AG04449 (cell line): ENCODE results near the gene PROX1.

Experiments used
- CTCF ChIA-PET: fragments of 350-600 bp; formaldehyde crosslinking; extraction: SDS; loops from one replicate; lab custom pipeline; 2021; ENCODE audit warnings: antibody characterized with exemption; lab: Yijun Ruan, JAX
- POLR2A ChIA-PET: fragments of 400-600, 350-600 bp; formaldehyde crosslinking; extraction: SDS; loops from one replicate; lab custom pipeline; 2020; ENCODE audit warnings: antibody characterized with exemption, inconsistent platforms; lab: Yijun Ruan, JAX
- DNase-seq: peaks from one replicate; pipeline ENCODE4 v3.0.0-alpha.2; 2010; ENCODE audit warnings: low read depth, low spot score
- H3K4me3 ChIP-seq: 2 replicates; pipeline ENCODE4 v1.5.1; 2011; ENCODE audit warnings: low read depth, mild to moderate bottlenecking, control low read depth, low read length
- TF ChIP-seq, protein P1 (sequence below): IDR thresholded peaks from one replicate; pipeline ENCODE4 v1.5.1; 2011; ENCODE audit warnings: mild to moderate bottlenecking, moderate library complexity, low read length, control low read depth, inconsistent platforms; ENCODE audit not compliant: insufficient read depth; ENCODE audit errors: missing control alignments

The PROX1 gene

DNA sequence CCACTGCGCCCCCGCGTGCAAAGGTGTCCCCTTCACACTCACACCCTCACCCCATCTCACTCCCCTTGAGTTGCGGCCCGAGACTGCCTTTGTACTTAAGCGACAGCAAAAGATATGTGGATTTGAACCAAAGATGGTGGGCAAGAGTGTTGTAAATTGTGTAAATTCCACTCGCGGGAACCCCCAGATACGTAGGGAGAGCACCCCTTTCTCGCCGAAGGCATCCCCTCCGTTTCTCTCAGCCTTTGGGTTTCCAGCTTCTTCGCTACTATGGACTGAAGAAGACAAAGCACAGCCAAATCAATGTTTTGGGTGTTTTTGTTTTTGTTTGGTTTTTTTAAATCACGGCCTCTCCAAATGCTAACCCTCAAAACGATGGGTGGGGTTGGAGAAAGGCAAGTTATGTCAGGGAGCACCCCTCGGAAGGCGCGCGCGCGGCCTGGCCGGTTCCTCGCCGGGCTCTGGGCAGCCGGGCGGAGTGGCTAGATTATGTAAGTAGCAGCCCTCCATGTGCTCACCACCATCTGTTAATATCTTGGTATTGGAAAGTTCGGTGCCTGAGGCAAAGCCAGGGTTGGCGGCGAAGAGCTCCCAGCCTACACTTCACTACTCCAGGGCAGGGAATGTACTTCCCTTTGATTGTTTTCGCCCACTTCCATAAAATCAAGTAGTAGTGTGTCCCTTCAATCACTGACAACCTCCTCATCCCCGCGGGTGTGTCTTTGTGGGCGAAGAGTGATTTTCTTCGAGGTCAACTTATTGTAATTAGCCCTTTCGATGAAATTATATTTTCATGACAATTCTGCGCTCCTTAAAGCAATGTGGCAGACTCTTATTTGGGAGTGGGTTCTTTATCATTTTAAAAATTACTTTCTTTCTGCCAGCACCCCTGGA is 4.0 kb upstream of the PROX1 start:
- no peak overlapping the region for H3K4me3 ChIP-seq
- ChIA-PET POLR2A (no interaction called here), CTCF (no interaction called here)
- no peak for DNase-seq
- TF ChIP-seq, protein P1, sequence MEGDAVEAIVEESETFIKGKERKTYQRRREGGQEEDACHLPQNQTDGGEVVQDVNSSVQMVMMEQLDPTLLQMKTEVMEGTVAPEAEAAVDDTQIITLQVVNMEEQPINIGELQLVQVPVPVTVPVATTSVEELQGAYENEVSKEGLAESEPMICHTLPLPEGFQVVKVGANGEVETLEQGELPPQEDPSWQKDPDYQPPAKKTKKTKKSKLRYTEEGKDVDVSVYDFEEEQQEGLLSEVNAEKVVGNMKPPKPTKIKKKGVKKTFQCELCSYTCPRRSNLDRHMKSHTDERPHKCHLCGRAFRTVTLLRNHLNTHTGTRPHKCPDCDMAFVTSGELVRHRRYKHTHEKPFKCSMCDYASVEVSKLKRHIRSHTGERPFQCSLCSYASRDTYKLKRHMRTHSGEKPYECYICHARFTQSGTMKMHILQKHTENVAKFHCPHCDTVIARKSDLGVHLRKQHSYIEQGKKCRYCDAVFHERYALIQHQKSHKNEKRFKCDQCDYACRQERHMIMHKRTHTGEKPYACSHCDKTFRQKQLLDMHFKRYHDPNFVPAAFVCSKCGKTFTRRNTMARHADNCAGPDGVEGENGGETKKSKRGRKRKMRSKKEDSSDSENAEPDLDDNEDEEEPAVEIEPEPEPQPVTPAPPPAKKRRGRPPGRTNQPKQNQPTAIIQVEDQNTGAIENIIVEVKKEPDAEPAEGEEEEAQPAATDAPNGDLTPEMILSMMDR: no peak

DNA sequence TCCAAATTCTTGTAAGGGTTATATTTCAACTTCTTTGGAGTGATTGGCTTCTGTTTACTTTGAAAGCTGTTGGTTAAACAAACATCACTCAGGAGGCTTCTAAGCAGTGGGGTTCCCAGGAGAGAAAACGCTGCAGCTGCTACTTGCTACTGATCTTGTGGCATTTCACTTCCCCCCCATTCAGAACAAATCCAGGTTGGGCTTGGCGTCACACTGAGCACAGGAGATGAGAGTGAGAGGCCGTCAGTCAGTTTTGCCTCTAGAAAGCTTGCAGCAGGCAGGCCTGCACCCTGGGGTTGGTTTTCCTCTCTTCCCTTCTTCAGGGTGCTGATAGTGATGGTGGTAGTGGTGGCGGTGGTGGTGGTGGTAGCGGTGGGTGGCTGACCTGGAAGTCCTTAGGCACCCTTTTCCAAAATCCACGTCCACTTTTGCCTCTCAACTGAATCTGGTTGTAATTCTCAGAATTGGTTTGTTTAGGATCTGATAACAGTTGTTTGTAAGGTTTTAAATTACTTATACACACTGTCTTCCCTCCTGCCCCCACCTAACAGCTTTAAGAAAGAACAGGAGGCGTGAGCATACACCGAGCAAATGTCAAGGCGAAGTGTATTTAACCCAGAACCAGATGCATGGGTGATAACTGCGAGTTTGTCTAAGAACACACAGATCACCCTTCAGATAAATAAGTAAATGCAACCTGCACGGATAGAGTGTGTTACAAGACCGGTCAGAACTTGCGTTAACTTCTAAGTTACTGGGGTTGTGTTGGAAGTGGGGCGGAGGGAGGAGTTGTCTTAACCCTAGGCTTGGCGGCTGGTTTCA is 3.2 kb upstream of the PROX1 start:
- ChIA-PET POLR2A (no interaction called here), CTCF (no interaction called here)
- TF ChIP-seq, protein P1: no peak
- H3K4me3 ChIP-seq: no peak overlapping the region
- no peak for DNase-seq

GRCh38 chr1:213985209-213986019 is 2.4 kb upstream of the PROX1 start:
- TF ChIP-seq, protein P1: no peak
- H3K4me3 ChIP-seq: no peak overlapping the region
- DNase-seq: no peak
- POLR2A ChIA-PET: no interaction called here
- CTCF ChIA-PET: no interaction called here

- CTCF ChIA-PET: no interaction called here
- H3K4me3 ChIP-seq: no peak overlapping the region
- TF ChIP-seq, protein P1: no peak
- no peak for DNase-seq
- POLR2A ChIA-PET: no interaction called here
These were observed 1.5 kb upstream of the PROX1 start for GRCh38 chr1:213986020-213986924.

DNA sequence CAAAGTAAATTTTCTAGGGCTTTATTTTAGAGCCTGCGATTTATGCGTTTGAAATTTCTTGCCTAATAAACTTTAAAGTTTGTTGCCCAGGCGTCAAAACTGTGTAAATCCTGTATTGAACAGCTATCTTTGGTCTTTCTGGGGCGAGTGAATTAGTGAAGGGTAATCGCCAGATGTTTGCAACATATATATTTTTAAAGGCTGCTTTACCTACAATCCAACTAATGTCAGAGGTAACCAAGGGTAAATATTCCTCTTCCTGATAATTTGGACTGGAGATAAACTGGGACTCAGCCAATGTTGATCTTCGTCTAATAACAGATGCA is 885 bp upstream of the PROX1 start:
- no peak overlapping the region for H3K4me3 ChIP-seq
- DNase-seq: no peak
- POLR2A ChIA-PET: no interaction called here
- CTCF ChIA-PET: no interaction called here
- TF ChIP-seq, protein P1: no peak
